ENCODE measurements around the gene MAPKAPK2. TPM values are rescaled to one million over a fixed set of nuclear protein-coding genes. Genes with fewer than 3 reads are reported as not detected.
A peak's percentile ranks its signal among the peaks of the same experiment; 100 is the strongest.

The MAPKAPK2 gene
- total RNA-seq, 4 donors from 2014 or later = 37.8 to 70.1 (median 61.7) TPM

- no peak overlapping the region for H3K27ac ChIP-seq (replicated peaks in 1 of 4)
- H3K4me3 ChIP-seq = no peak overlapping the region
- intact Hi-C loops (cut with DNase I) = no loop called here
- 86% methylated on average over 5 of the region's 5 CpGs for WGBS
- H3K4me1 ChIP-seq = peaks cover 0 to 41% (median 4%) of the 10 kb centered on the region in 4 donors
- H3K27me3 ChIP-seq = no peaks in the 10 kb centered on the region
- DNase-seq (ENCODE audit: extremely low spot score) = no peak
- no peaks in the 10 kb centered on the region for H3K9me3 ChIP-seq
- TF ChIP-seq POLR2AphosphoS5 (IDR thresholded peaks at IDR 0.05) (no peak), EP300 (IDR thresholded peaks at IDR 0.05) (no peak), POLR2A (IDR thresholded peaks at IDR 0.05; ENCODE audit: low read depth) (no peak)
- TF ChIP-seq, protein P1, sequence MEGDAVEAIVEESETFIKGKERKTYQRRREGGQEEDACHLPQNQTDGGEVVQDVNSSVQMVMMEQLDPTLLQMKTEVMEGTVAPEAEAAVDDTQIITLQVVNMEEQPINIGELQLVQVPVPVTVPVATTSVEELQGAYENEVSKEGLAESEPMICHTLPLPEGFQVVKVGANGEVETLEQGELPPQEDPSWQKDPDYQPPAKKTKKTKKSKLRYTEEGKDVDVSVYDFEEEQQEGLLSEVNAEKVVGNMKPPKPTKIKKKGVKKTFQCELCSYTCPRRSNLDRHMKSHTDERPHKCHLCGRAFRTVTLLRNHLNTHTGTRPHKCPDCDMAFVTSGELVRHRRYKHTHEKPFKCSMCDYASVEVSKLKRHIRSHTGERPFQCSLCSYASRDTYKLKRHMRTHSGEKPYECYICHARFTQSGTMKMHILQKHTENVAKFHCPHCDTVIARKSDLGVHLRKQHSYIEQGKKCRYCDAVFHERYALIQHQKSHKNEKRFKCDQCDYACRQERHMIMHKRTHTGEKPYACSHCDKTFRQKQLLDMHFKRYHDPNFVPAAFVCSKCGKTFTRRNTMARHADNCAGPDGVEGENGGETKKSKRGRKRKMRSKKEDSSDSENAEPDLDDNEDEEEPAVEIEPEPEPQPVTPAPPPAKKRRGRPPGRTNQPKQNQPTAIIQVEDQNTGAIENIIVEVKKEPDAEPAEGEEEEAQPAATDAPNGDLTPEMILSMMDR (IDR thresholded peaks at IDR 0.05) = no peak
- H3K36me3 ChIP-seq = peaks cover 9 to 31% (median 23%) of the 10 kb centered on the region in 4 donors
Observed at GRCh38 chr1:206649261-206649921, 35.3 kb upstream of the MAPKAPK2 start.

DNA sequence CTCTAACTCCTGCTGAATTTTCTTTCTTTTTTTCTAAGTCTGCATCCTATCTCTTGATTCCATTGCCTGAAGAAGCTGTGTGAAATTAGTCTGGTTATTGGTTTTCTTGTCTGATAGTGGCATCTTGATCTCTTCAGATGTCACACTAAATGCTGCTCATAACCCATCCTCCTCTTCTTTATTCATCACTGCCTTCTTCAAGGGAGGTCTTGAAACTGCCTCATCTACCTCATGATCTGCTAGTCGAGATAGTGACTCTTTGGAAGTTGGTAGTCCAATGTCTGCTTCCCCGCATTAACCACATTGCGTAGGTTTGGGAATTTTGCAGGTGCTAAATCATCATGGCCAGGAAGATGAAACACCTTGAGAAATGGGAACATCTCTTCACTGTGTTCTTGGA is 33.7 kb upstream of the MAPKAPK2 start:
- DNase-seq (ENCODE audit: extremely low spot score) = no peak
- TF ChIP-seq POLR2A (IDR thresholded peaks at IDR 0.05; ENCODE audit: low read depth) (no peak), POLR2AphosphoS5 (IDR thresholded peaks at IDR 0.05) (no peak), EP300 (IDR thresholded peaks at IDR 0.05) (no peak)
- TF ChIP-seq, protein P1 (IDR thresholded peaks at IDR 0.05) = no peak
- 100% methylated on average over 3 of the region's 3 CpGs for WGBS
- no peaks in the 10 kb centered on the region for H3K9me3 ChIP-seq
- H3K27me3 ChIP-seq = no peaks in the 10 kb centered on the region
- H3K4me3 ChIP-seq = no peak overlapping the region
- H3K4me1 ChIP-seq = peaks cover 0 to 57% (median 8%) of the 10 kb centered on the region in 4 donors
- H3K36me3 ChIP-seq = peaks cover 9 to 31% (median 23%) of the 10 kb centered on the region in 4 donors
- intact Hi-C loops (cut with DNase I) = no loop called here
- no peak overlapping the region for H3K27ac ChIP-seq (replicated peaks in 1 of 4)

DNA sequence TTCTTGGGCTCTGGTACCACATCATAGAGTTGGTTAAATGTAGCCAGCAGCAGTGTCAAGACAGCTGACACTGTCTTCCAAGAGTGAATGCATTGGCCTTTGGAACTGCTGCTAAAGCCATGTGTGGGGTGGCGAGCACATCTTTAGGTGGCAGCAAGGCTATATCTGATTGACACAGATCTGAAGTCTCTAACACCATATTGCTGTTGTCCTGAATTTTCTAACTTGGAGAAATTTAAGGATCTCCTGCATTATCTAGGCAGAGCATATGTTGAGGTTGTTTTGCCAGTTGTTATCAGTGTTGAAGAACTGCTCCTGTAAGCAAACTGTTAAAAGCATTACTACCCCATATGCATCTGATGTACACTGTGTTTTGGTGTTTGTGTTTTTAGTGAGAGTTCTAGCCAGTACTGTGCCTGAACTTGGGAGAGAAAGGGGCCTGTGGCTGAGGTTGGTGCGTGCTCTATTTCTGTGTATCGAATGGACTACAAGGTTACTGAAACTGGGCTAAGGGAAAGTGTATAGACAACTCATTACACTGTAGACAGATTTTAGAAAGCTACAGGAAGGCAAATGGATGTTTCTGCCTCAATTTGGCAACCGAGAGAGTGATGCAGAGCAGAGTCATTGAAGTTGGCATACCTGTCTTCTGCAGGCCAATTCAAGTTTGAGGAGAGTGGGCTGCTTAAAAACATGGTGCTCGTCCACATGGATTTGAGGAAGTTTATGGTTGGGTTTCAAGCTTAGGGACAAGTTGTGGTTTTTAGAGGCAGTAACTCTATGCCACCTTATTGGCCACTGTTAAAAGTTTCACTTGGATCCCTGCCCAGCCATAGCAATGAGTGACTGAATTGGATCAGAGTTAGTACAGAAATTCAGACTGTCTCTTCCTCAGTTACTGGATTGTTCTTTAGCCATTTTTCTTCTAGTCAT is 32.5 kb upstream of the MAPKAPK2 start:
- Histone ChIP-seq H3K27ac (replicated peaks in 1 of 4) (no peak overlapping the region), H3K4me1 (peaks cover 0 to 63% (median 8%) of the 10 kb centered on the region in 4 donors), H3K36me3 (peaks cover 9 to 28% (median 19%) of the 10 kb centered on the region in 4 donors), H3K4me3 (no peak overlapping the region), H3K27me3 (no peaks in the 10 kb centered on the region), H3K9me3 (no peaks in the 10 kb centered on the region)
- no peak for TF ChIP-seq POLR2AphosphoS5 (IDR thresholded peaks at IDR 0.05)
- TF ChIP-seq, protein P1 (IDR thresholded peaks at IDR 0.05) = no peak
- no peak for TF ChIP-seq EP300 (IDR thresholded peaks at IDR 0.05)
- no peak for TF ChIP-seq POLR2A (IDR thresholded peaks at IDR 0.05; ENCODE audit: low read depth)
- no peak for DNase-seq (ENCODE audit: extremely low spot score)
- intact Hi-C loops (cut with DNase I) = no loop called here
- WGBS = 94% methylated on average over 5 of the region's 5 CpGs

DNA sequence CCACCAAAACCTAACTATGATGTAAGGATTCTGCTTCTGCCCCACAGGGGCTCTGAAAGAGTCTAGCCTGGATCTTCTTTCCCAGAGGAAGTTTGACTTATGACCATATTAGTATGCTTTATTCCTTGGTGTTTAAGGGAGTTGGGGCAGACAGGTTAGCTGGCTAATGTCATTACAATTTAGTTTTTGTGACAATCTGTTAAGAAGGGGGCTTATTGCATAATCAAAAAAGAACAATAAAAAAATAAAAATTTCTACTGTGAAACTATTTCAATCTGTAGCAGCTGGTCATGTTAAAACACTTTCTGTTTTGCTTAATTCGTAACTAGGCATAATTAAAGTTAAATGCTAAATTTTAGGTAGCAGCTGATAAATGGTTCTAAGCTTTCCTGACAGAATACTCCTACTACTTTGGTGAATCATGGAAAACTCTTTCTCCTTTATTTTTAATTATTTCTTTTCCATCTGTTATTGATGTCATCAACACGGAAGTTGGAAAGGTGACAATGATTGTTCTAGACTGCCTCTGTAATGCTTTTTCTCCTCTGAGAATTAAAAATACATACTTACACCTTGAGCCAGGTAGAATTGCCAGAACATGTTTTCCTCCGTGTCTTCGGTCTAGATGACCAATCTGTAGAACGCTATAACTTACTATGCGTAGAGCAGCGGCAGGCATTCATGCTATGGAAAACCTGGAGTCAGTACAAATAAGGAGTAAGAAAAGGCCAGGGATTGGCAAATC is 30.8 kb upstream of the MAPKAPK2 start:
- peaks cover 0 to 11% (median 5%) of the 10 kb centered on the region in 4 donors for H3K36me3 ChIP-seq
- no peaks in the 10 kb centered on the region for H3K9me3 ChIP-seq
- 72% methylated on average over 7 of the region's 7 CpGs for WGBS
- DNase-seq (ENCODE audit: extremely low spot score) = no peak
- peak overlapping the region in 2 of 4 donors; percentile 5 to 8 for H3K27ac ChIP-seq (replicated peaks in 1 of 4)
- TF ChIP-seq, protein P1 (IDR thresholded peaks at IDR 0.05) = no peak
- TF ChIP-seq POLR2A (IDR thresholded peaks at IDR 0.05; ENCODE audit: low read depth) (no peak), POLR2AphosphoS5 (IDR thresholded peaks at IDR 0.05) (no peak), EP300 (IDR thresholded peaks at IDR 0.05) (no peak)
- H3K4me3 ChIP-seq = no peak overlapping the region
- H3K27me3 ChIP-seq = peaks cover 0 to 6% (median 0%) of the 10 kb centered on the region in 4 donors
- intact Hi-C loops (cut with DNase I) = no loop called here
- H3K4me1 ChIP-seq = peaks cover 12 to 71% (median 18%) of the 10 kb centered on the region in 4 donors
